Liver (tissue), 9 donors: ENCODE measurements around the gene DNAJC15. TPM values are rescaled to one million over a fixed set of nuclear protein-coding genes. Genes with fewer than 3 reads are reported as not detected.

ENCODE experiments used
- DNase-seq: peaks from one replicate; pipeline ENCODE4 v3.0.0-alpha.2; 2017; ENCODE audit warnings: low spot score
- H3K27ac ChIP-seq, 2 donors: one replicate each; pipeline ENCODE4 v1.7.0; 2013; ENCODE audit warnings: inconsistent platforms in 2 of 2, low read length in 2 of 2, control low read depth in 1 of 2, low read depth in 1 of 2, mild to moderate bottlenecking in 1 of 2
- H3K27me3 ChIP-seq, 4 donors: one replicate each; pipeline versions ENCODE4 v1.6.1 to v1.7.0; 2013; ENCODE audit warnings: low read length in 3 of 4, inconsistent platforms in 1 of 4, mild to moderate bottlenecking in 1 of 4, moderate library complexity in 1 of 4; ENCODE audit not compliant: control insufficient read depth in 4 of 4, insufficient read depth in 4 of 4
- H3K36me3 ChIP-seq, 4 donors: one replicate each; pipeline versions ENCODE4 v1.6.1 to v1.7.0; 2013; ENCODE audit warnings: low read length in 3 of 4, mild to moderate bottlenecking in 3 of 4, low read depth in 1 of 4, moderate library complexity in 1 of 4; ENCODE audit not compliant: control insufficient read depth in 4 of 4, insufficient read depth in 3 of 4
- H3K4me1 ChIP-seq, 4 donors: one replicate each; pipeline versions ENCODE4 v1.6.1 to v1.7.0; 2013; ENCODE audit warnings: low read length in 3 of 4, mild to moderate bottlenecking in 3 of 4, moderate library complexity in 1 of 4; ENCODE audit not compliant: control insufficient read depth in 4 of 4, insufficient read depth in 4 of 4
- H3K4me3 ChIP-seq, 3 donors: one replicate each; pipeline versions ENCODE4 v1.6.1 to v1.7.0; 2013; ENCODE audit warnings: low read length in 3 of 3, control low read depth in 1 of 3, low read depth in 1 of 3, mild to moderate bottlenecking in 1 of 3
- H3K9ac ChIP-seq, 2 donors: one replicate each; pipeline ENCODE4 v1.7.0; 2013; ENCODE audit warnings: low read length in 2 of 2, mild to moderate bottlenecking in 2 of 2, moderate library complexity in 2 of 2, control low read depth in 1 of 2, low read depth in 1 of 2
- H3K9me3 ChIP-seq, 4 donors: one replicate each; pipeline versions ENCODE4 v1.6.1 to v1.7.0; 2013; ENCODE audit warnings: low read length in 3 of 4; ENCODE audit not compliant: control insufficient read depth in 4 of 4
- ATF3 ChIP-seq: IDR thresholded peaks from 2 replicates; pipeline ENCODE4 v1.6.1; 2016; ENCODE audit warnings: antibody characterized with exemption
- CTCF ChIP-seq: fragments of 150-350 bp; IDR thresholded peaks from 2 replicates; pipeline ENCODE4 v1.5.1; 2017; ENCODE audit warnings: improper control_type of control experiment, low read depth, low read length; ENCODE audit not compliant: missing input control
- EGR1 ChIP-seq, 2 donors: IDR thresholded peaks; 2 replicates each; pipeline ENCODE4 v1.6.1; 2016 to 2018; ENCODE audit warnings: antibody characterized with exemption in 2 of 2, low read depth in 2 of 2
- FOXA1 ChIP-seq: IDR thresholded peaks from 2 replicates; pipeline ENCODE4 v1.6.1; 2016; ENCODE audit warnings: antibody characterized with exemption
- GABPA ChIP-seq, 2 donors: IDR thresholded peaks in 1 of 2; conservative IDR thresholded peaks in 1 of 2; 2 replicates each; pipeline ENCODE4 v1.6.1; 2016; ENCODE audit warnings: antibody characterized with exemption in 2 of 2, mild to moderate bottlenecking in 1 of 2, moderate library complexity in 1 of 2
- JUND ChIP-seq, 2 donors: IDR thresholded peaks; 2 replicates each; pipeline ENCODE4 v1.6.1; 2016; ENCODE audit warnings: antibody characterized with exemption in 2 of 2
- NR2F2 ChIP-seq: IDR thresholded peaks from 2 replicates; pipeline ENCODE4 v1.6.1; 2016; ENCODE audit warnings: antibody characterized with exemption
- RAD21 ChIP-seq, 2 donors: IDR thresholded peaks; 2 replicates each; pipeline ENCODE4 v1.6.1; 2016; ENCODE audit warnings: antibody characterized with exemption in 2 of 2, mild to moderate bottlenecking in 2 of 2
- REST ChIP-seq: IDR thresholded peaks from 2 replicates; pipeline ENCODE4 v1.6.1; 2016; ENCODE audit warnings: antibody characterized with exemption, mild to moderate bottlenecking
- RXRA ChIP-seq, 2 donors: IDR thresholded peaks; 2 replicates each; pipeline ENCODE4 v1.6.1; 2017 to 2018; ENCODE audit warnings: antibody characterized with exemption in 2 of 2, mild to moderate bottlenecking in 1 of 2
- SP1 ChIP-seq: IDR thresholded peaks from 2 replicates; pipeline ENCODE4 v1.6.1; 2018; ENCODE audit warnings: antibody characterized with exemption, mild to moderate bottlenecking
- TAF1 ChIP-seq: conservative IDR thresholded peaks from 2 replicates; pipeline ENCODE4 v1.6.1; 2016; ENCODE audit warnings: antibody characterized with exemption, mild to moderate bottlenecking
- ZBTB33 ChIP-seq: IDR thresholded peaks from 2 replicates; pipeline ENCODE4 v1.6.1; 2016; ENCODE audit warnings: antibody characterized with exemption
- WGBS: extraction: QIAGEN DNeasy Blood & Tissue Kit; methylation state at CpG from one replicate; pipeline ENCODE4 v1.1.7; 2013; 5-methylcytosine and 5-hydroxymethylcytosine counted together
- polyA plus RNA-seq, 2 donors: library from polyadenylated mRNA; stranded (reverse) in 1 of 2; unstranded in 1 of 2; fragments of 200-250 nt in 1 of 2; fragments of >200 nt in 1 of 2; fragmentation: Nextera tagmentation in 1 of 2; extraction: Ambion mirVana in 1 of 2; gene quantifications; one replicate each; pipeline versions ENCODE4 v1.2.1 to v1.2.3, GENCODE V29; 2013 to 2015
- total RNA-seq, 2 donors: library from RNA; depleted of rRNA; stranded (reverse); fragments of >200 nt; gene quantifications; one replicate each; pipeline ENCODE4 v1.2.3, GENCODE V29; 2014
- donor health status: healthy.
- donor health status: healthy.
- donor health status: healthy.
- donor health status: healthy.
- donor health status: healthy.

The DNAJC15 gene
- total and polyA plus RNA-seq, 4 donors = 5.8 to 55.4 (median 14.0) TPM

GRCh38 chr13:43005460-43006236, 17.7 kb upstream of the DNAJC15 start:
- no peak for TF ChIP-seq RXRA (IDR thresholded peaks at IDR 0.05)
- TF ChIP-seq GABPA (IDR thresholded peaks at IDR 0.05 in 1 of 2, conservative IDR thresholded peaks at IDR 0.05 in 1 of 2) = no peak
- TF ChIP-seq CTCF = no peak
- no peak for TF ChIP-seq ZBTB33
- no peak for TF ChIP-seq FOXA1
- TF ChIP-seq RAD21 (IDR thresholded peaks at IDR 0.05) = no peak
- TF ChIP-seq ATF3 = no peak
- no peak for TF ChIP-seq EGR1 (IDR thresholded peaks at IDR 0.05; ENCODE audit: low read depth in 2 of 2)
- no peak for TF ChIP-seq JUND (IDR thresholded peaks at IDR 0.05)
- TF ChIP-seq REST = no peak
- TF ChIP-seq TAF1 = no peak

GRCh38 chr13:43006893-43007631, 16.3 kb upstream of the DNAJC15 start:
- WGBS = 39% methylated on average over 3 of the region's 3 CpGs
- no peak overlapping the region for H3K27ac ChIP-seq
- no peaks in the 10 kb centered on the region for H3K4me1 ChIP-seq
- H3K27me3 ChIP-seq = no peaks in the 10 kb centered on the region
- H3K36me3 ChIP-seq = no peaks in the 10 kb centered on the region
- H3K4me3 ChIP-seq = no peak overlapping the region
- no peaks in the 10 kb centered on the region for H3K9me3 ChIP-seq
- no peak overlapping the region for H3K9ac ChIP-seq
- no peak for DNase-seq
- no peak for TF ChIP-seq SP1
- TF ChIP-seq NR2F2 = no peak
- no peak for TF ChIP-seq JUND (IDR thresholded peaks at IDR 0.05)
- TF ChIP-seq REST = no peak
- no peak for TF ChIP-seq CTCF
- TF ChIP-seq ATF3 = no peak

More at GRCh38 chr13:43005460-43006236, 17.7 kb upstream of the DNAJC15 start:
- no peaks in the 10 kb centered on the region for H3K9me3 ChIP-seq
- H3K9ac ChIP-seq = no peak overlapping the region
- no peak overlapping the region for H3K4me3 ChIP-seq
- no peak overlapping the region for H3K27ac ChIP-seq
- no peaks in the 10 kb centered on the region for H3K27me3 ChIP-seq
- DNase-seq = no peak
- H3K36me3 ChIP-seq = no peaks in the 10 kb centered on the region
- H3K4me1 ChIP-seq = no peaks in the 10 kb centered on the region
- WGBS = 94% methylated on average over 3 of the region's 3 CpGs
